HL-60/S4 treated with phorbol 12-myristate 13-acetate at 8.2 ng/mL for 4 days and 3 days (cell line): Measurements from ENCODE around the gene ZFY.

Source experiments
- in situ Hi-C: fragments of 300-500 bp; cut with MboI; formaldehyde crosslinking; loops from 2 replicates; pipeline ENCODE4 v1.15.0; 2022; ENCODE audit warnings: low sequenced_read_pairs

The ZFY gene

DNA sequence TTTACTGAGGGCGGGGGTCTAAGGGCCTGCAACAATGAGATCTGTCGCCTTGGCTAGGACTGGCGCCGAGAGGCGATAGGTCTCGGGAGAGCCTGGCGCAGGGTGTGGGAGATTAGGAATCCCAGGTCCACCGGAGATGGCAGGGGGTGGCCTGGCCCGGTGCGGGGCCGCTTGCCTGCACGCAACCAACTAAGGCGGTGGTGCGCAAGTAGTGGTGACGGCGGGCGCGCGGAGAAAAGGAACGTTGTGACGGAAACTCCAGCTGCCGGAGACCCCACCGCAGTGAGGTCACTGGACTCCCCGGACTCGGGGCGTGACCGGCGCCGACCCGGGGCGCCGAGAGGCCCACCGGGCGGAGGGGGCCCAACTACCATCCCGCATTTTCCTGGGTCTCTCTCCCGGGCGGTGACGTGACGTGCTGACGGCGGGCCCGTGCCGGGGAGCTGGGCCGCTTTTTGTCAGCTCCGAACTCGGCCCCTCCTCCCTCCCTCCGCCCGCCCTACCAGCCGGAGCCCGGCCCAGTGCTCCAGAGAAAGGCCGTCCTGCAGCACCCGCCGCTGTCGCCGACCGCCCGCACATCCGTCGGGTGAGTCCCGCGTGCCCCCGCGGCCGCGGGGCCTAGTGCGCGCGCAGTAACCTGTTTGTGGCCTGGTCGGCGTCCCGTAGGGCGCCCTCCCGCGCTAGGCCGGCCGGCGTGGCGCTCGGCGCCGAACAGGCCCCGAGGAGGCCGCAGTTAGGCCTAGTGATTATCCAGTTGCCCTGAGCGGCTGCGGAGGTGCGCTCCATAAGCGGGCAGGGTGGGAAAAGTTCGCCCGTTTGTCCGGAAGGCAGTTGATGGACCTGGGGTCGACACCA lies at the start of gene ZFY:
TSS of gene ZFY (plus strand) at position 521 of the 855 bp plus-strand sequence. CDS start 18,556 bp downstream, outside the sequence.
- in situ Hi-C loops = no loop called here

DNA sequence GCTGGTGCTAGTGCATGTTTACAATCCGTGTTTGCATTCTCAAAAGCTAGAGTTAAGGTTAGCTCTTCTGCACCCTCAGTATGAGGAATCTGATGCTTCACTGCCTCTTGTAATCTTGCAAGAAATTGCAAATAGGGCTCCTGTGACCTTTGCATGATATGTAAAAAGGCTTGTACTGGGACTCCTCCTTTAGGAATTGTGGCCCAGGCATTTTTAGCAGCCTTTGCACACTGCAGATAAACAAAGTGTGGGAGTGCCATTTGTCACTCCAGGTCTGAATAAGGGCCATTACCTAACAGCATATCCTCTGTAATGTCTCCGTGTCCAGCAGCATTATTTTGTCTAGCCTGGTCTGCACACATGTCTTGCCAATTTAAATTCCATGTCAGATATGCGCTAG lies 49.3 kb upstream of the ZFY start:
- in situ Hi-C loops = no loop called here

DNA sequence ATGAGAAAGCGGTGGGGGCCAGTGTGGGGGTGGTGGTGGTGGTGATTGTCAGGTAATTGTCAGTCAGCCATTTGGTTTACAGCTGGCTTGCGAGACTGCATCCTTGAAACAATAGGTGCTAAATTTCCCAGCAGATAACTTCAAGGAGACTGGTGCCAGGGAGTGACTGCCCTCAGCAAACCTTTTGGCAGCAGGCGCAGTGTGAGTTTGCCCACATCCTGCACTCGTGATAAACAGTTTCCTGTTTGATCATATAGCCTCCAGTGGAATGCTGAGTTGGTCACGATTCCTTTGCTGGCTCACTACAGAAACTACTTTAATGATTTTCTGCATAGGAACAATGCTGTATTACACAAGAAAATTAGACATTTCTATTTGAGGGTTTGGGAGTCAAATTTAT lies 47.8 kb upstream of the ZFY start:
- in situ Hi-C loops = no loop called here

DNA sequence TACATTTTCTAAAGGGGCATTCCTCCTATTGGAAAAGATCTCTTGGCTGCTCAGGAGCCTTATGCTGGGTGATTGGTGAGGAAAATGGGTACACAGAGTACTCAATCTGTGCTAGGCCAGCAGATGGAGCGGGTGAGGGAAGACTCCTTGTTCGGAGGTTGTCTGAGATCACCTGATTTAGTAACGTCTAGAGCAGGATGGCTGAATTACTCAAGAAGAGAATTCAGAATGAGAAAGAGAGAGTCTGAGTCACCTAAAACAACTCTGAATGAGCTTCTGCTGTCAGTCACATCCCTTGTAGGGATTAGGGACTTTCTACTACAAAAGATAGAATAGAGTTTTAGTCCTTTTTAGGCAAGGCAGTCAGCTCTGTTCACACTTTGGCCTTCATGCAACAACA lies 47.2 kb upstream of the ZFY start:
- in situ Hi-C loops = no loop called here

DNA sequence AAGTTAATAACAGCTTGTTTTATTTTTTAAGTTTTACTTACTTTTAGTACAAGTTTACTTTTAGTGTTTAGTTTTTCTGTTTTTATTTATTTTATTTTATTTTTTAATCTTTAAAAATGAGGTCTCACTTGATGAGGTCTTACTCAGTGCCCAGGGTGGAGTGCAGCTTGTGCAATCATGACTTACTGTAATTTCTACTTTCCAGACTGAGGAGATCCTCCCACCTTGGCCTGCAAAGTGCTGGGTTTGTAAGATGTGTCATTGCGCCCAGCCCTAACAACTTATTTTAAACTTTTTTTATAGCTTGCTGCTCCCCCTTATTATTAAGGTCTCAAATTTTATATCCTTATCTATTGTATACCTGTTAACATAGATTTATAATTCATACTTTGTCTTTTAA lies 41.7 kb upstream of the ZFY start:
- in situ Hi-C loops = no loop called here

DNA sequence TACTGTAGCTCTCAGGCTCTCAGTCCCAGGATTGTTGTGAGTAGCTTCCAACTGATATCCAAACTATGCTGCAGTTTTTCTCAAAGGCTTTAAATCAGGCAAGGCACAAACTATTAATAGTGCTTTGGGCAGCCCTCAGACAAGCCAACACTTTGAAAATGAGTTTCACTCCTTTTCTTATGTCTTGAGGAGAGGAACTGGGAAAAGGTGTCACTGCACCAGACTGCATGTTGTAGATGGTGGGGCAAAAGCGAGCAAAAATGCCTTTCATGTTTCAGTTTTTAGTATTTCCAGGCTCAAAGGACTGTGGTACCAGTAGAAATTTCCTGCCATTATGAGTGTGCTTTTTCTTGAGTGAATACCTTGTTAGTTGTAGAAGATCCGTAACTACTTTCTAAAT lies 39.1 kb upstream of the ZFY start:
- in situ Hi-C loops = no loop called here

DNA sequence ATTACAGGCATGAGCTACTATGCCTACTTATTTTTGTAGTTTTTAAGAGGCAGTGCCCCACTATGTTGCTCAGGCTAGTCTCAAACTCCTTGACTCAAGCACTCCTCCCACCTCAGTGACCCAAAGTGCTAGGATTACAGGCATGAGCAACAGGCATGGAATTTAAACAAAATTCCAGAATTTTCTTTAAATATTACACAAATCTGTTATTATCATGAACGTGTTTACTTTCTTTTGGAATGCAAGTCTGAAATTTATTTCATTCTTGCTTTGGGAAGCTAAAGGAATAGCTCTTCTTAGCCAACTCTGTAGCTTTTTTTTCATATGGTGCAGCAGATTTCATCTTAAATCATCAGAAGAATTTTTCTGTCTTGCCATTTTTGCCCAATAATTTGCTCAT lies 27.8 kb upstream of the ZFY start:
- in situ Hi-C loops = no loop called here

DNA sequence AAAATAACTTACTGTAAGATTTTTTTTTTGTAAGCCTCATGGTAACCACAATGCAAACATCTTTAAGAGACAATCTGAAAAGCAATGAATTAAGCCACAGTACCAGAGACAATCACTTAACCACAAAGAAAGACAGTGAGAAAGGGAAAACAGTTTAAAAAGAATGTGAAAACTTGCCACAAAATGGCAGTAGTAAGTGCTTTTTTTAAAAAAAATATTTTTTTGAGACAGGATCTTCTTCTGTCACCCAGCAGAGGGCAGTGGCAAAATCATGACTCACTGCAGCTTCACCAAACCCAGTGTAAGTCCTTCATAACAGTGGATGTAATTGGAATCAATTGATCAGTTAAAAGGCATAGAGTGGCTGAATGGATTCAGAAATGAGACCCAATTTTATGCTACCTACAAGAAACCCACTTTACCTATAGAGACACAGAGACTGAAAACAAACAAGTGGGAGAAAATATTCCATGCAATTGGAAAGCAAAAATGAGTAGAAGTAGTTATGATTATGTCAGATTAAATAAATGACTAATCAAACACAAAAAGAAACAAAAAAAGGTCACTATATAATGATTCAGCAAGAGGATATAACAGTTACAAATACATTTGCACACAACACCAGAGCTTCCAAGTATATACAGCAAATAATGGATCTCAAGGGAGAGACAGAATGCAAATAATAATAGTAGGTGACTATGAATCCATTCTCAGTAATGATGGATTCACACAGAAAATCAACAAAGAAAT lies 21.9 kb upstream of the ZFY start:
- in situ Hi-C loops = no loop called here

DNA sequence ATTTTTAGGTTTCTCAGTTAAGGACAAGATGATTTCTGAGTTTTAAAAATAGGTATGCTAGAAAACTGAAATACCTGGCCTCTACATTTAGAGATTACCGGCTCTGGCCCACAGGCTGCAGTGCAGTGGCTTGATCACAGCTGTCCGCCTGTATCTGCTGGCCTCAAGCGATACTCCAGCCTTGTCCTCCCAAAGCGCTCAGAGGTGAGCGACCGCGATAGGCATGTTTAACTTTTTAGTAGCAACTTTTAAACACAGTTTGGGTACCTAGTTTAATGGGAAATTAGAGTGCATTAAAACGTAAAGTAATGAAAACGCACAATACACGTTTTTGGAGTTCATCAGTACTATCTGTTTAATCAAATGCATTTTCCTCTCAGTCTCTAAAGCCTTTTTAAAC lies 1.1 kb upstream of the ZFY start:
- in situ Hi-C loops = no loop called here

DNA sequence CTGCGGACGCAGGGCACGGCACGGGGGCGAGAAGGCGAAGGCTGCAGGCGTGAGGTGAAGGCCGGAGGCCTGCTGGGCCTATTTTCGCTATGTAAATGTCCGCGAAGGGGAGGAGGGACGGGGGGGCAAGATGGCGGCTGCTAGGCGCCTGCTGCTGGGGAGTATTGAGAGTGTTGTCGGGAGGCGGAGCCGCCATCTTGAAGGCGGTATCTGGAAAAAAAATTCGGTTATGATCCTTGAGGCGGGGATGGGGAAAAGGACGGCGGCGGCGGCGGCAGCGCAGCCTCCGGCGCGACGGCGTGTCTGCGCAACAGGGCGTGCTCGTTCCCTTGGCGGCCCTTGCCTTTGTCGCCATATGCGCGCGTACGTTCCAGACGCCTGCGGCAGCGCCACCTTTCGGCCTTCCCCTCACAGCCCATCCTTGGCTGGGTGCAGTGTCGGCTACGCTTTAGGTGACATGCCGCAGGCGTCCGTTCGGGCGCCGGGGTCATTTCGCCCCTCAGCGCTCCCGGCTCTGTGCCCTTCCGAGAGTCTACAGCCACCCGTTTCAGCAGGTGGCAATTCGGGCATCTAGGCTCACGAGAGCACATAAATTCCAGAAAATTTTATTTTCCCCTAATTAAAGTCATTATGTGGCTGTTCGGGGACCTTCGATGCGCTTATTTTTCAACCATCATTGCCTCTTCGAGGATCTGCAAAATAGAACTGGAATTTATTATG lies 695 bp downstream of the ZFY start:
- in situ Hi-C loops = no loop called here

DNA sequence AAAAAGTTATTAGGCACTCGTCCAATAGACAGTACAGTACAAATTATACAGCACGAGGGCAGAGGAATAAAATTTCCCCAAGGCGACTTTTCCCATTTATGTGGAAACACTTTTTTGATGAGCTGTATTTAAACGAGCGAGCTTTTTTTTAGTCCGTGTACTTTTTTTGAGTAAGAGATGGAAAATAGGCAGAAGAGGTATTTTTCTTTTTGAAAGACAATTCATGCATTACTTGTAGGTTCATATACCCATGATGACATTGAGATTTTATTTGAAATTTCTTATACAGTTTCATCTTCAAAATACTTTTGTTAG lies 1.2 kb downstream of the ZFY start:
- in situ Hi-C loops = no loop called here

DNA sequence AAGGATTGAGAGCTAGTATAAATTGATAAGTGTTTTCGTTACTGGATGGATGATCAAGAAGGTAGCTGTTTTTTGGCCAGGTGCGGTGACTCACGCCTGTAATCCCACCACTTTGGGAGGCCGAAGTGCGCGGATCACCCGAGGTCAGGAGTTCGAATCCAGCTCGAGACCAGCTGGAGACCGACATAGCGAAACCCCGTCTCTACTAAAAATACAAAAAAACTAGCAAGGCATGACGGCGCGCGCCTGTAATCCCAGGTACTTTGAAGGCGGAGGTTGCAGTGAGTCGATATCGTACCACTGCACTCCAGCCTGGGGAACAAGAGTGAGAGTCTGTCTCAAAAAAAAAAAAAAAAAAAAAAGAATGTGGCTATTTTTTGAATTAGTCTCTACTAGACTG lies 2.0 kb downstream of the ZFY start:
- in situ Hi-C loops = no loop called here

DNA sequence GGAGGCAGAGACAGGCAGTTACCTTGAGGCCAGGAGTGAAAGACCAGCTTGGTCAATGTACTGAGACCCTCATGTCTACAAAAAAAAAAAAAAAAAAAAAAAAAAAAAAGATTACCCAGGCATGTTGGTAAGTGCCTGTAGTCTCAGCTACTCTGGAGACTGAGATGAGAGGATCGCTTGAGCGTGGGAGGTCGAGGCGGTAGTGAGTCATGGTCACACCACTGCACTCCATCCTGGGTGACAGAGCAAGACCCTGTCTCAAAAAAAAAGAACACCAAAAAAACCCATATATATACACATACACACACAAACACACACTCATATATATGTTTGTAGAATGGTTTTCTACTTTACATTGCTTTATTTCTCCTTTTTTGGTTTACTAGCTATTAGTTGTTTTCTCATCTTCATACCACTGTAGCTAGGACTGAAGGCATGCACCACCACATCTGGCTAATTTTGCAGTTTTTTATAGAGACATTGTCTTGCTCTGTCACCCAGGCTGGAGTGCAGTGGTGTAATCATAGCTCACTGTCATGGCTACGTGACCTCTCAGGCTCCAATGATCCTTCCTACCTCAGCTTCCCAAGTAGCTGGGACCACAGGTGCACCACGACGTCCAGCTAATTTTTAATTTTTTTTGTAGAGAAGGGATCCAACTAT lies 14.5 kb downstream of the ZFY start:
- in situ Hi-C loops = no loop called here

DNA sequence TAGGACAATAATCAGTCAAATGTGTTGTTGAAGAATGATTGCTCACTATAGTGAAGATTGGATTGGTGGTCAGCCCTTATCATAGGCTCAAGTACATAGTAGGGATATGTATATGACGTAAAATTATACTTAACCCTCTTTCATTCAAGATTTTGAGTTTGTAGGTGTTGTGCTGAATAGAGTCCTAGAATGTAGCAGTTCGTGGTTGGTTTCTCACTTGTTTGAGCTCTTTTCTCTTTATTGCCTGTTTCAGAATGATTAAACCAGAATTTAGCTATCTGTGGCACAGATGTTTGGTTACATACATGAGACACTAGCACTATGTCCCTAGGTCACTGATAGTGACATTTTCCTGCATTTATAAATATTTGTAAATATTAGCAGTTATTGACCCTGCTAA lies 15.5 kb downstream of the ZFY start:
- in situ Hi-C loops = no loop called here

DNA sequence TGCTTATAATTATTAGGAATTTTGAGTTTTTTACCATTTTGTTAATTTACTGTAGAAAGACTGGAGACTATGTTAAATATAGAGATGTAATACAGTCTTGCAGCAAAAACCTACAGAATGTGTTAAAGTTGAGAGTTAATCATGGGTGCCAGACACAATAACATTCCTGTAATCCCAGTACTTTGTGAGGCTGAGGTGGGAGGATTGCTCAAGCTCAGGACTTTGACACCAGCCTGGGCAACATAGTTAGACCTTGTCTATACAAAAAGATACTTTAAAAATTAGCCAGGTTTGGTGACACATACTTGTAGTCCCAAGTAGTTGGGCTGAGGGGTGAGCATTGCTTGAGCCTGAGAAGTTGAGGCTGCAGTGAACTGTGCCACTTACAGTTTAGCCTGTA lies 17.7 kb downstream of the ZFY start:
- in situ Hi-C loops = no loop called here

DNA sequence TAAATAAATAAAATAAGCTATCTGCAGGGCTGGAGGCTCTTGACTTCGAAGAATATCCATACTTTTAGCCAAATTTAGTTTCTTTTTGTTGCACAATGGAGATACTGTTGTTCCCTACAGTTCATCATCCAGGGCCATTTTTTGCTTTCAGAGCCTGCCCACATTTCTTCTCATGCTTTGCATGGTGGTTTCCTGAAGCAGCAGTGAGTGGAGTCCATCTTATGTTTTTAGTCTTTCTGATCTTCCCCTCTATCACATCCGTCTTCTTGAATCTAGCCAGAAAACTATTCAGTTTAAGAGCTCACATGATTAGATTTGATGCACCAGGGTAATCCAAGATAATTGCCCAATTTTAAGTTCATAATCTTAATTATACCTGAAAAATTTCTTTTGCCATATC lies 19.6 kb downstream of the ZFY start:
- in situ Hi-C loops = no loop called here

DNA sequence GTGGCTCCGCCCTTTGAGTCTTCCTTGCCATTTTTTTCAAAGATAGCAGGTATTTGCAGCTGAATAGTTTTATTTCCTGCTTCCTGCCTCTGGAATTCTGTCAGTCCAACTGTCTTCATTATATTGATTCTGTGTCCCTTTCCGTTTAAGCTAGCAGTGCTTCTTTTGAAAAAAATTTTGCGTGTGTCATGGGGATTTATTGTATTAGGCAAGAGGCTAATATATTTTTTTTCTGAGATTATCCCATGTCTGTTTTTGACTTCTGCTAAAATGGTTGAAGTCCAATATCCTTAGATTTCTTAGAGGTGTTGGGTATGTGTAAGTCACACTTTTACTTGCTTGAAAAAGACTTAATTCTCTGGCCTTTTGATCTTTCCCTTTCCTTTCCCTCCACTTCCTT lies 20.4 kb downstream of the ZFY start:
- in situ Hi-C loops = no loop called here

DNA sequence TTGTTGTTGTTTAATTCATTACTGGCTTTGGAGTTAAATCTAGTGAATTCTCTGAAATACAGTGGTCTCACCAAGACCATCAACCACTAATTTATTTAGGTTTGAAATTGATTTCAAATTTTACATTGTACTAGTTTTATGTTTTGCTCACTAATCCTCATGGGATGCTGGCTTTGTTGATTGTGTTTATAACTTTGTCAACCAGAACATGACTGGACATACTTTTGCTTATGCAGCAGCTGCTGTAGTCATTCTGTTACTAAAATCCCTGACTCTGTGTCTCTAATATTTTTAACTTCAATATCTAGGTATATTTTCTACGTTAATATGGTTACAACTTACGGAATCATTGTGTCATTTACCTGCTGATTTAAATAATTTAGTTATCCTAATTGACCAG lies 26.9 kb downstream of the ZFY start:
- in situ Hi-C loops = no loop called here

DNA sequence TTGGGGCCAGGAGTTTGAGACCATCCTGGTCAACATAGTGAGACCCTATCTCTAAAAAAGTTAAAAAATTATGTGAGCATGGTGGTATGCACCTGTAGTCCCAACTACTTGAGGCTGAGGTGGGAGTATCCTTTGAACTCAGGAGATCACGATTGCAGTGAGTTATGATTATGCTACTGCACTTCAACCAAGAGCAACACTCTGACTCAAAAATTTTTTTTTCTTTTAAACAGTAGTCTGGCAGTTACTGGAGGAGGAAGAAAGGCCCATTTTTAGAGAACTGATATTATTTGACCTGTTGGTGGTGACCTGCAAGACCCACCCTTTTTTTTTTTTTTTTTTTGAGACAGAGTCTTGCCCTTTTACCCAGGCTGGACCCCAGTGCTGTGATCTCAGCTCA lies 29.6 kb downstream of the ZFY start:
- in situ Hi-C loops = no loop called here

DNA sequence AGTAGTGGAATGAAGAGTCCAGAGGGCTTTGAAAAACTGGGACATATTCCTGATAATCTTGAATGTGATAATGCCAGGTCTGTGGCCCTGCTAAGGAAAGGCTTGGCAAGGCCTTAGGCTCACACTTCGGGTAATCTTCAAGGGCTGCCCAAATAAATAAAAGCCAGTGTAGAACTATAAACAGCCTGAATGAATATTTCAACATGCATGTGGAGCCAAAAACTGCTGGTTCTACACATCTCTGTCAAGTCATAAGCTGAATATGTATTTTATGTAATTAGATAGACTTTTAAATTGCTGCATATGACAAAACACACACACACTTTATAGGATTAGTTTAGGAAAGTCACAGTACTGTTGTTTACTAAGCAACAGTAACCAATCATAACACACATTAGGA lies 30.4 kb downstream of the ZFY start:
- in situ Hi-C loops = no loop called here

DNA sequence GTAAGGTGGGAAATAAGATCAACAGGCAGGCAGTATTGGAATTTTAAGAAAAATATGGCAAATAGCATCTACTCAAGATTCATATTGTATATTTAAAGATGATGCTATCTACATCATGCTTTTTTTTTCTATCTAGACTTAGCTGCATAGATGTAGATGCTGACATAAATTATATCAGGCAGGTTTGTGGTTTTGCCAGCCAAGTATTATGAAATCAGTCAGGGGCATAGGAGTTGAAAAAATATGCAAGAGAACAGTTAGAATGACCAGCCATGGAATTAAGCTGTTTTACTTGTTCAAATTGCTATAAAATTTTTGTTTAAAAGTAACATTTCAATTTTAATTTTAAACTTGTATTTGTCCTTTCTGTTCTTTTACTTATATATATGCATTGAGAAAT lies 34.4 kb downstream of the ZFY start:
- in situ Hi-C loops = no loop called here
